ENCODE measurements around the gene LY6G6D.

Gene LY6G6D

DNA sequence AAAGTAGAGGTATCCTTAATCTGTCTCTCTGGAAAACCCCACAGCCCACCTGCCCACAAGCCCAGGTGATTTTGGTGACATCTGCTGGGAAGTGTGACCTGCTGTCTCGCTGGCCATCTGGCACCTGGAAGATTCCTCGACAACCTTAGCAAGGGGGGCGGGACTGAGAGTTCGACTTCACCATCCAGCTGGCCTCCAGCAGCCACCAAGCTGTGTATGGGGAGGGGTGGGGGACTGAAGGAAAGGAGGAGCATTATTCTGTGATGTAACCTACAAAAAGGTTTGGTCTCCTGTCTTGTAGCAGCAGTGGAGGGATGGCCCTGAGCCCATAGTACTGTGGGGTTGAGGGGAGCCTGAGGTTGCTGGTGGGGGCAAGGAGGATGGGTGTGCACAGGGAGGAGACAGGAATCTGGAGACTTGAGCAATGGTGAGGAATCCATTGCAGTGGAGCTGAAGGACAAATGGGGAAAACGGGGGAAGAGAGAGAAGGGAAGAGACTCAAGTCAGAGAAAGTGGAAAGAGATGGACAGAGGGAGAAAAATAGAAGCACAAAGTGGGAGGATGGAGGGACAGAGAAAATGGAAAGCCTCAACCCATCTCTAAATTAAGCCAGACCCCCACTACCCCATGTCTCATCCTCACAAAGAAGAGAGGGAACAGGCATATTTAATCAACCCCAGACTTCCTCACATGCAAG lies 4.5 kb upstream of the LY6G6D start:
- H3K4me3 ChIP-seq (replicated peaks; ENCODE audit: low read depth, low read length): no peak overlapping the region
- DNase-seq (ENCODE audit: extremely low read depth, low read depth): no peak
- TF ChIP-seq, protein P1, sequence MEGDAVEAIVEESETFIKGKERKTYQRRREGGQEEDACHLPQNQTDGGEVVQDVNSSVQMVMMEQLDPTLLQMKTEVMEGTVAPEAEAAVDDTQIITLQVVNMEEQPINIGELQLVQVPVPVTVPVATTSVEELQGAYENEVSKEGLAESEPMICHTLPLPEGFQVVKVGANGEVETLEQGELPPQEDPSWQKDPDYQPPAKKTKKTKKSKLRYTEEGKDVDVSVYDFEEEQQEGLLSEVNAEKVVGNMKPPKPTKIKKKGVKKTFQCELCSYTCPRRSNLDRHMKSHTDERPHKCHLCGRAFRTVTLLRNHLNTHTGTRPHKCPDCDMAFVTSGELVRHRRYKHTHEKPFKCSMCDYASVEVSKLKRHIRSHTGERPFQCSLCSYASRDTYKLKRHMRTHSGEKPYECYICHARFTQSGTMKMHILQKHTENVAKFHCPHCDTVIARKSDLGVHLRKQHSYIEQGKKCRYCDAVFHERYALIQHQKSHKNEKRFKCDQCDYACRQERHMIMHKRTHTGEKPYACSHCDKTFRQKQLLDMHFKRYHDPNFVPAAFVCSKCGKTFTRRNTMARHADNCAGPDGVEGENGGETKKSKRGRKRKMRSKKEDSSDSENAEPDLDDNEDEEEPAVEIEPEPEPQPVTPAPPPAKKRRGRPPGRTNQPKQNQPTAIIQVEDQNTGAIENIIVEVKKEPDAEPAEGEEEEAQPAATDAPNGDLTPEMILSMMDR (IDR thresholded peaks at IDR 0.05; ENCODE audit: low read depth, low read length, missing control alignments): no peak

DNA sequence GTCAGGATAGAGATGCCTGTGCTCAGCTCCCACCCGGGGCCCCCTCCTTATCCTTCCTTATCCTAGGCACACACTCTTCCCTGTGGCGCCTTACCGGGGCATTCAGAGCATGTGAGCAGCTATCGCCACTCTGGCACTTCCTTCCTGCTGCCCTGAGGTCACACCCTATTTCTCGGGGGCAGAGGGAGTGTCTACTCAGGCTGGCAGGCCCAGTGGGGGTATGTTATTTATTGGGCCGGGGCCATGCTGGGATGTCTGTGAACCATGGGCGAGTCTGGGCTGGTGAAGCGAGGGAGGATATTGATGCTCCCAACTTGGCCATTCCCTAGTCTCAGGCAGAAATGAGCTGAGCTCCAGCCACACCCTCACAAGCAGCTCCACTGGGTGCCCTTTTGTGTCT lies 3.9 kb upstream of the LY6G6D start:
- H3K4me3 ChIP-seq (replicated peaks; ENCODE audit: low read depth, low read length): no peak overlapping the region
- no peak for DNase-seq (ENCODE audit: extremely low read depth, low read depth)

DNA sequence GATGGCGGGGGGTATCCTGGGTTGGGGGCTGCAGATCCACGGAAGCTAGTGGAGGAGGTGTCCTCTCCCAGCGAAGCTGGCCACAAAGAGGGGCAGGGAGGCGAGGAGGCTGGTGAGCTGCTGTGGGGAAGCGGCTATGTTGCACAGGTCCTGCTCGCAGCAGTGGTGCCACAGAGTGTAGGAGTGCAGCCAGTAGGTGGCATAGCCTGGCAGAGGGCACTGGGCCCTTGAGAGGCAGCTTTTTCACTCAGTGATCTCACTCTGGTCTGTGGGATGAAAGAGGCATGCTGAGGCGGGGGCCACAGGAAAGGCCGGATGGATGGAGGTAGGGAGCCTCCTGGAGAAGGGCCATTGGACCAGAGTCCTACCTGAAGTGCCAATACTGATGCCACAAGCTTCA lies 2.9 kb upstream of the LY6G6D start:
- H3K4me3 ChIP-seq (replicated peaks; ENCODE audit: low read depth, low read length): no peak overlapping the region
- no peak for DNase-seq (ENCODE audit: extremely low read depth, low read depth)
- TF ChIP-seq, protein P1 (IDR thresholded peaks at IDR 0.05; ENCODE audit: low read depth, low read length, missing control alignments): peak; percentile 4

More for the DNA sequence above, 3.9 kb upstream of the LY6G6D start:
- TF ChIP-seq, protein P1 (IDR thresholded peaks at IDR 0.05; ENCODE audit: low read depth, low read length, missing control alignments): no peak

DNA sequence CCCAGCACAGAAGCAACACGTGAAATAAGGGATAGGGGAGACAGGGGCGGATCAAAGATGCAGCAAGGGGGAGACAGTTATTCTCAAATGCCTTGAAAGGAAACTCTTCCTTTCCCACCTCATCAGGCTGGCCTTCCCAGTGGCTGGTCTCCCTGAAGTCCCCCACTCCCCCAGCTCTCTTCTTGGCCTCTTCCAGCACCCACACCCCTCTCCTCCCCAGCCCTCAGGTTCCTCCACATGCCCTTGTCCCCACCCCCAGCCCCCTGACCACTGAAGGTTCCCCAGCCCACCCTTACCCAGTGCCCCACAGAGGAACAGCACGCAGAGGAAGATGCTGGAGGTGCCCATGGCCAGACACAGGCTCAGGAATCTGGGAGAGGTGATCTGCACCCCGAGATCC lies 1.7 kb upstream of the LY6G6D start:
- TF ChIP-seq, protein P1 (IDR thresholded peaks at IDR 0.05; ENCODE audit: low read depth, low read length, missing control alignments): no peak
- no peak for DNase-seq (ENCODE audit: extremely low read depth, low read depth)
- H3K4me3 ChIP-seq (replicated peaks; ENCODE audit: low read depth, low read length): no peak overlapping the region

DNA sequence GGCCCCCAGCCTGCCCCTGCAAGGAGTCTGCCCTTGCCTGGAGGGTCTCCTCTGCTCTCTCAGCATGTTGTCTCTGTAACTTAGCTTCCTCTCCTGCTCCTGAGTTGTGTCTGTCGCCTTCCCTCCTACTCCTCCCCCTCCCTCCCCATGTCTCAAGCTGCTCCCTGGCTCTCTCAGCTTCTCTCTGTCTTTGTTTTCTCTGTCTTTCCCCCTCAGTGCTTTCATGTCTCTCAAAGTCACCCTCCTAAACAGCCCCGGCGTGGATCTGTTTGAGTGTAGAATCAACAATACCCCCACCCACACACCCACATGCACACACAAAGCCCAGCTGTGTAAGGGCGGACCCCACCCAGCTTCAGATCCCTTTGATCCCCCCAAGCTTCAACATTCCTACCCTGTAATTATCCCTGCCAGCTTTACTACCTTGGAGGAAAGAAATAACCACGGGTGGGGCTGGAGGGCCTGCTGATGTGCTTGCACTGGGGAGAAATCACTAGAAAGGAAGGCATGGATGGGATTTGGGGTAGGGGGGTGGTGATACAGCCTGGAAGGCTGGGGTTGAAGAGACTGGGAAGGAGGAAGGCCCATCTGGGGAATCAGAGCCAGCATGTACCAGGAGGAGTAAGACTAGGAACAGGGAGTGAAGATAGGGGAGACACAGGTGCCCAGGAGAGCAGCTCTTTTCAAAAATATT lies 1.0 kb upstream of the LY6G6D start:
- H3K4me3 ChIP-seq (replicated peaks; ENCODE audit: low read depth, low read length): no peak overlapping the region
- TF ChIP-seq, protein P1 (IDR thresholded peaks at IDR 0.05; ENCODE audit: low read depth, low read length, missing control alignments): no peak
- DNase-seq (ENCODE audit: extremely low read depth, low read depth): no peak

DNA sequence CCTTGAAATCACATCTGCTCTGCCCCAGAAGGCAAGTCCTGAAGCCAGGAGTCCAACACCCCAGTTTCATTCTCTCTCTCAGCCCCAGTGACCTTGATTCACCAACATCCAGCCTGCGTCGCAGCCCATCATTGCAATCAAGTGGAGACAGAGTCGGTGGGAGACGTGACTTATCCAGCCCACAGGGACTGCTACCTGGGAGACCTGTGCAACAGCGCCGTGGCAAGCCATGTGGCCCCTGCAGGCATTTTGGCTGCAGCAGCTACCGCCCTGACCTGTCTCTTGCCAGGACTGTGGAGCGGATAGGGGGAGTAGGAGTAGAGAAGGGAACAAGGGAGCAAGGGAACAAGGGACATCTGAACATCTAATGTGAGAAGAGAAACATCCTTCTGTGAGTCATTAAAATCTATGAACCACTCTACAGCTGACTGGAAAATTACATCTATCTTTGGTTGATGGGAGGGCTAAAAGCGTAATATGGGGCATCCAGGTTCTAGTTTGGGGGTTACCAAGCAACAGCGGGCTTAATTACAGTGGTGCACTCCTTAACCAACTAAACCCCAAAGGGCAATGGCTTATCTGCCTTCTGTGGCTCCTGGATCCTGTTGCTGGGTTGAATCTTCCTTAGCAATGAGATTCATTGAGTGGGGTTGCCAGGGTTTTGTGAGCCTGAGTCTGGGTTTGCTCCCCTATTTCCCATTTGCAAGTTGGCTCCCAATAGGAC lies 2.5 kb downstream of the LY6G6D start:
- DNase-seq (ENCODE audit: extremely low read depth, low read depth): no peak
- no peak overlapping the region for H3K4me3 ChIP-seq (replicated peaks; ENCODE audit: low read depth, low read length)
- TF ChIP-seq, protein P1 (IDR thresholded peaks at IDR 0.05; ENCODE audit: low read depth, low read length, missing control alignments): no peak
